ENCODE results near the gene CARNS1.

CARNS1 gene

GRCh38 chr11:67435727-67436458 is 20.4 kb downstream of the CARNS1 start:
- no peak for ATAC-seq
- TF ChIP-seq POU6F1 (CRISPR knock-in tag; IDR thresholded peaks at IDR 0.05; ENCODE audit: borderline replicate concordance, low read depth) (no peak), OSR1 (CRISPR knock-in tag; IDR thresholded peaks at IDR 0.05) (no peak), BACH2 (CRISPR knock-in tag; IDR thresholded peaks at IDR 0.05; ENCODE audit: borderline replicate concordance) (no peak), CREB5 (CRISPR knock-in tag; IDR thresholded peaks at IDR 0.05; ENCODE audit: low read depth) (no peak), CSDC2 (CRISPR knock-in tag; IDR thresholded peaks at IDR 0.05) (no peak), ZFP30 (CRISPR knock-in tag; IDR thresholded peaks at IDR 0.05) (no peak), ZNF70 (CRISPR knock-in tag; IDR thresholded peaks at IDR 0.05) (no peak)

GRCh38 chr11:67436459-67437081 is 21.1 kb downstream of the CARNS1 start:
- no peak for ATAC-seq
- no peak for TF ChIP-seq ISL1 (CRISPR knock-in tag; IDR thresholded peaks at IDR 0.05)
- no peak for TF ChIP-seq GLIS3 (CRISPR knock-in tag; IDR thresholded peaks at IDR 0.05)
- TF ChIP-seq BACH2 (CRISPR knock-in tag; IDR thresholded peaks at IDR 0.05; ENCODE audit: borderline replicate concordance) = no peak
- no peak for TF ChIP-seq CREB5 (CRISPR knock-in tag; IDR thresholded peaks at IDR 0.05; ENCODE audit: low read depth)
- no peak for TF ChIP-seq CSRNP3 (CRISPR knock-in tag; IDR thresholded peaks at IDR 0.05)
- TF ChIP-seq ARNTL (CRISPR knock-in tag; IDR thresholded peaks at IDR 0.05; ENCODE audit: borderline replicate concordance, low read depth) = no peak
- TF ChIP-seq ZFP30 (CRISPR knock-in tag; IDR thresholded peaks at IDR 0.05) = no peak
- no peak for TF ChIP-seq TCF4 (CRISPR knock-in tag; IDR thresholded peaks at IDR 0.05; ENCODE audit: borderline replicate concordance)
- TF ChIP-seq TOX (CRISPR knock-in tag; IDR thresholded peaks at IDR 0.05; ENCODE audit: borderline replicate concordance) = no peak
- no peak for TF ChIP-seq ZNF8 (CRISPR knock-in tag; IDR thresholded peaks at IDR 0.05)
- no peak for TF ChIP-seq ESRRG (CRISPR knock-in tag; IDR thresholded peaks at IDR 0.05)
- no peak for TF ChIP-seq TSHZ2 (CRISPR knock-in tag; IDR thresholded peaks at IDR 0.05)
- TF ChIP-seq ZNF70 (CRISPR knock-in tag; IDR thresholded peaks at IDR 0.05) = no peak
- TF ChIP-seq OSR1 (CRISPR knock-in tag; IDR thresholded peaks at IDR 0.05) = no peak
- no peak for TF ChIP-seq PATZ1 (CRISPR knock-in tag; IDR thresholded peaks at IDR 0.05; ENCODE audit: borderline replicate concordance)
- no peak for TF ChIP-seq CSDC2 (CRISPR knock-in tag; IDR thresholded peaks at IDR 0.05)

Measured in SK-N-SH treated with all-trans-retinoic acid at 6 μM for 48 hours (cell line).